B cell (primary cell): ENCODE measurements around the gene CTDSP2. TPM values are rescaled to one million over a fixed set of nuclear protein-coding genes. Genes with fewer than 3 reads are reported as not detected.

ENCODE experiments used
- ATAC-seq: fragments of 200-7000 bp; cut with Tn5 transposase; one replicate; pipeline ENCODE4 v1.10.0; 2021; ENCODE audit warnings: low read depth, mild to moderate bottlenecking, moderate number of reproducible peaks, moderate library complexity
- CTCF ChIA-PET: fragments of 350-600 bp; sonication (Branson Sonifier 250); formaldehyde crosslinking; loops from one replicate; lab custom pipeline; 2021; ENCODE audit warnings: antibody characterized with exemption, inconsistent platforms; lab: Charles Lee
- POLR2A ChIA-PET: fragments of 350-600 bp; sonication (Branson Sonifier 250); formaldehyde crosslinking; loops from one replicate; lab custom pipeline; 2021; ENCODE audit warnings: antibody characterized with exemption; lab: Charles Lee
- DNase-seq: peaks from one replicate; pipeline ENCODE4 v3.0.0; 2013
- H2AFZ ChIP-seq: 2 replicates; pipeline ENCODE4 v1.6.1; 2012; ENCODE audit warnings: mild to moderate bottlenecking, low read depth, low read length; ENCODE audit not compliant: insufficient read depth, poor library complexity, severe bottlenecking
- H3K27ac ChIP-seq, 2 donors: 1 replicate in 1 of 2; 2 replicates in 1 of 2; pipeline ENCODE4 v1.5.1; 2012 to 2013; ENCODE audit warnings: low read length in 2 of 2, mild to moderate bottlenecking in 2 of 2, moderate library complexity in 1 of 2
- H3K27me3 ChIP-seq, 4 experiments: fragments of 200-600 bp in 1 of 4; sonication (generic) in 1 of 4; replicated peaks in 1 of 4; 1 replicate in 2 of 4; 2 replicates in 2 of 4; pipeline versions ENCODE4 v1.6.1 to v1.7.0; 2013 to 2016; ENCODE audit warnings: low read length in 3 of 4, mild to moderate bottlenecking in 2 of 4, mixed read lengths in 1 of 4, moderate library complexity in 1 of 4; ENCODE audit not compliant: insufficient read depth in 4 of 4, control insufficient read depth in 3 of 4; ENCODE audit errors: control extremely low read depth in 1 of 4
- H3K36me3 ChIP-seq, 2 experiments: replicated peaks in 1 of 2; 1 replicate in 1 of 2; 2 replicates in 1 of 2; pipeline versions ENCODE4 v1.6.1 to v1.7.1; 2013; ENCODE audit warnings: low read length in 1 of 2; ENCODE audit not compliant: insufficient read depth in 2 of 2, control insufficient read depth in 1 of 2; ENCODE audit errors: control extremely low read depth in 1 of 2, extremely low read depth in 1 of 2
- H3K4me1 ChIP-seq, 2 donors: fragments of 200-600 bp in 1 of 2; sonication (generic) in 1 of 2; 1 replicate in 1 of 2; 2 replicates in 1 of 2; pipeline versions ENCODE4 v1.5.1 to v1.6.1; 2013 to 2017; ENCODE audit warnings: low read length in 2 of 2; ENCODE audit not compliant: control insufficient read depth in 2 of 2, insufficient read depth in 2 of 2
- H3K4me2 ChIP-seq: replicated peaks from 2 replicates; pipeline ENCODE3; 2012; ENCODE audit warnings: mild to moderate bottlenecking, low read depth, low read length; ENCODE audit not compliant: poor library complexity, severe bottlenecking
- H3K4me3 ChIP-seq, 5 experiments: fragments of 200-600 bp in 1 of 5; sonication (generic) in 1 of 5; 1 replicate in 3 of 5; 2 replicates in 2 of 5; pipeline versions ENCODE4 v1.5.1 to v1.7.0; 2011 to 2016; ENCODE audit warnings: low read length in 4 of 5, mild to moderate bottlenecking in 4 of 5, low read depth in 2 of 5, control low read depth in 1 of 5, moderate library complexity in 1 of 5; ENCODE audit not compliant: insufficient read depth in 1 of 5; ENCODE audit errors: control extremely low read depth in 1 of 5, extremely low read depth in 1 of 5
- H3K79me2 ChIP-seq: fragments of 200-600 bp; sonication (generic); one replicate; pipeline ENCODE4 v1.6.0; 2016; ENCODE audit warnings: low read length; ENCODE audit not compliant: control insufficient read depth, insufficient read depth
- H3K9ac ChIP-seq: fragments of 200-600 bp; sonication (generic); 2 replicates; pipeline ENCODE4 v1.6.1; 2017; ENCODE audit warnings: mild to moderate bottlenecking, low read length, moderate library complexity
- H3K9me3 ChIP-seq, 3 donors: one replicate each; pipeline versions ENCODE4 v1.6.1 to v1.7.1; 2013; ENCODE audit warnings: low read length in 2 of 3; ENCODE audit not compliant: control insufficient read depth in 2 of 3, insufficient read depth in 1 of 3; ENCODE audit errors: control extremely low read depth in 1 of 3
- H4K20me1 ChIP-seq: 2 replicates; pipeline ENCODE4 v1.6.0; 2012; ENCODE audit warnings: mild to moderate bottlenecking, low read length; ENCODE audit not compliant: insufficient read depth, control insufficient read depth, poor library complexity, severe bottlenecking
- H3K27ac Mint-ChIP-seq: one replicate; pipeline ENCODE4 v1.8.0; 2021; ENCODE audit warnings: mixed read lengths
- H3K27me3 Mint-ChIP-seq: one replicate; pipeline ENCODE4 v1.8.0; 2021; ENCODE audit warnings: mixed read lengths
- H3K4me1 Mint-ChIP-seq: one replicate; pipeline ENCODE4 v1.8.0; 2021; ENCODE audit warnings: mixed read lengths
- H3K4me3 Mint-ChIP-seq: one replicate; pipeline ENCODE4 v1.8.0; 2021; ENCODE audit warnings: mixed read lengths
- H3K9me3 Mint-ChIP-seq: one replicate; pipeline ENCODE4 v1.8.0; 2022; ENCODE audit warnings: mixed read lengths; ENCODE audit not compliant: insufficient read depth
- CTCF ChIP-seq: fragments of 200-600 bp; IDR thresholded peaks from one replicate; pipeline ENCODE4 v1.8.0; 2022; ENCODE audit warnings: antibody characterized with exemption, mild to moderate bottlenecking
- EZH2 ChIP-seq: IDR thresholded peaks from 2 replicates; pipeline ENCODE4 v1.6.1; 2012; ENCODE audit warnings: borderline replicate concordance, low read depth, mild to moderate bottlenecking, moderate library complexity, low read length; ENCODE audit not compliant: insufficient read depth, poor library complexity, severe bottlenecking
- WGBS: methylation state at CpG from one replicate; pipeline ENCODE4 v1.1.5; 2013; ENCODE audit warnings: missing lambda C conversion rate; ENCODE audit not compliant: insufficient coverage; 5-methylcytosine and 5-hydroxymethylcytosine counted together
- intact Hi-C: fragments of 100-400 bp; cut with micrococcal nuclease; formaldehyde crosslinking; loops from one replicate; pipeline ENCODE4 v1.10.0; 2022
- polyA plus RNA-seq: library from polyadenylated mRNA; depleted of rRNA; stranded (reverse); fragments of >200 nt; gene quantifications from 2 replicates; pipeline ENCODE4 v1.2.3, GENCODE V29; 2012
- total RNA-seq, 2 donors: library from RNA; stranded (reverse); fragments of 120-200 nt in 1 of 2; gene quantifications; 1 replicate in 1 of 2; 2 replicates in 1 of 2; pipeline versions ENCODE4 v1.2.3 to v1.2.4, GENCODE V29; 2013 to 2022

Gene CTDSP2
- total and polyA plus RNA-seq, 2 donors (not counting 1 experiment from before 2014, with no cell fraction given) = 99.1 to 209 TPM

DNA sequence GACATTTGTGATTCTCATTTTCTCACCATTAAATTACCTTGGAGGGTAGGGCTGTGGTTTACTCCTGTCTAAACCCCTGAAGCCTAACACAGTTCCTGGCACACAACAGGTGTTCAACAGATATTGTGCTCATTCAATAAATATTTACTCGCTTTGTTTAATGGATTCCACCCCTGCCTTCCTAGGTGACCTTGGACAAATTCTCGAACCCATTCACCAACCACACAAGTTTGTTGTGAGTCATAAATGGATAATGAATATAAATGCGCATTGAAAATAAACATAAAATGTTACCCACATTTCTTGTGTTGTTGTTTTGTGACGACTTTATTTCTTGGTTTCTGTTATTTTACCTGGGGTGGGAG lies 64.3 kb downstream of the CTDSP2 start:
- H3K4me1 ChIP-seq = peaks cover 9 to 17% of the 10 kb centered on the region in 2 donors
- peak overlapping the region in 2 of 5 experiments; percentile 99 to 100 for H3K4me3 ChIP-seq
- Mint-ChIP-seq H3K9me3 (no peaks in the 10 kb centered on the region), H3K27ac (peak overlapping the region; percentile 96), H3K4me3 (peak overlapping the region; percentile 100), H3K27me3 (no peaks in the 10 kb centered on the region), H3K4me1 (peaks cover 18% of the 10 kb centered on the region)
- no peaks in the 10 kb centered on the region for H4K20me1 ChIP-seq
- H3K9me3 ChIP-seq = no peaks in the 10 kb centered on the region
- no peak overlapping the region for H3K27ac ChIP-seq
- CTCF ChIA-PET = interaction anchor here (1.0 to 6.9 kb wide), 10 partner anchors 15 to 122 kb away, joined by 3 to 59 read pairs (median 6); partner anchors contain the start of genes CYP27B1 and MARCHF9
- peak overlapping the region; percentile 94 for H3K9ac ChIP-seq
- POLR2A ChIA-PET = interaction anchor here (0.8 kb wide), 1 partner anchor 37 kb away, joined by 3 read pairs; no protein-coding TSS in a partner anchor
- ATAC-seq (no peak), DNase-seq (no peak)
- H3K36me3 ChIP-seq = peaks cover 8 to 22% of the 10 kb centered on the region in 2 experiments
- intact Hi-C loops = loop anchor here (1.0 to 5.0 kb wide), 5 partner anchors 10 to 123 kb away; partner anchors contain the start of genes EEF1AKMT3 and METTL1
- no peak for TF ChIP-seq CTCF
- TF ChIP-seq EZH2 = no peak
- peak overlapping the region; percentile 98 for H3K4me2 ChIP-seq
- peaks cover 25% of the 10 kb centered on the region for H3K79me2 ChIP-seq
- H2AFZ ChIP-seq = peak overlapping the region; percentile 91
- no peaks in the 10 kb centered on the region for H3K27me3 ChIP-seq
- WGBS = 0% methylated on average over 1 of the region's 4 CpGs

DNA sequence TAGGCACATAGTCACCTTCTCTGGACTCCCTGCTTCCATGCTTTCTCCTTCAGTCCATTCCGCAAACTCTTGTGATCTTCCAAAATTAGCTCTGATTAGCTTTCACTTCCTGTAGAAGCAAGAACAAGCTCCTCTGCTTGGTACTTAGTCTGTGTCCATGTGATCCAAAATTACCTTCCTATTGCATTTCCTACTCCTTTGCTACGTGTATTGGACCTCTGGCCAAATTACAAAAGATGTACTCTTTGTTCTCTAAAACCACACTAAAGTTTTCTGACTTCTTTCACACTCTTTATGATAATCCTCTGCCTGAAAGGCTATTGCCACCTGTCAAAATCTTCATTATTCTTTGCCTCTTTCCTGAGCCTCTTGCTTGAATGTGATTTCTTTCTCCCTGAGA lies 64.7 kb downstream of the CTDSP2 start:
- POLR2A ChIA-PET = interaction anchor here (0.7 kb wide), 1 partner anchor 114 kb away, joined by 4 read pairs; no protein-coding TSS in a partner anchor
- H3K9me3 Mint-ChIP-seq = no peaks in the 10 kb centered on the region
- Histone ChIP-seq H3K4me3 (no peak overlapping the region), H2AFZ (peak overlapping the region; percentile 91), H3K9me3 (no peaks in the 10 kb centered on the region), H4K20me1 (no peaks in the 10 kb centered on the region), H3K9ac (no peak overlapping the region), H3K4me1 (peaks cover 9 to 17% of the 10 kb centered on the region in 2 donors), H3K27ac (no peak overlapping the region), H3K79me2 (peaks cover 25% of the 10 kb centered on the region), H3K27me3 (no peaks in the 10 kb centered on the region), H3K4me2 (no peak overlapping the region), H3K36me3 (peaks cover 5 to 18% of the 10 kb centered on the region in 2 experiments)
- CTCF ChIA-PET = interaction anchor here (0.7 to 6.9 kb wide), 8 partner anchors 14 to 123 kb away, joined by 3 to 59 read pairs (median 6); partner anchors contain the start of genes CYP27B1 and MARCHF9
- H3K27me3 Mint-ChIP-seq = no peaks in the 10 kb centered on the region
- H3K4me1 Mint-ChIP-seq = peaks cover 18% of the 10 kb centered on the region
- TF ChIP-seq EZH2 = no peak
- no peak for TF ChIP-seq CTCF
- no peak overlapping the region for H3K4me3 Mint-ChIP-seq
- ATAC-seq (no peak), DNase-seq (no peak)
- WGBS = 82% methylated on average over 2 of the region's 2 CpGs
- no peak overlapping the region for H3K27ac Mint-ChIP-seq
- intact Hi-C loops = loop anchor here (1.0 to 5.0 kb wide), 5 partner anchors 10 to 124 kb away; partner anchors contain the start of genes EEF1AKMT3 and METTL1
